Ascending aorta (tissue), 2 donors: ENCODE measurements around the gene POU2F3. TPM values are rescaled to one million over a fixed set of nuclear protein-coding genes. Genes with fewer than 3 reads are reported as not detected.

Experiments
- DNase-seq, 2 donors: peaks; one replicate each; pipeline ENCODE4 v3.0.0-alpha.2; 2019; ENCODE audit warnings: low spot score in 2 of 2
- H3K27ac ChIP-seq, 2 donors: fragments of 200-600 bp; sonication (generic); one replicate each; pipeline ENCODE4 v1.5.1; 2016 to 2017; ENCODE audit warnings: mild to moderate bottlenecking in 1 of 2
- H3K27me3 ChIP-seq: fragments of 200-600 bp; sonication (generic); one replicate; pipeline ENCODE4 v1.5.1; 2017
- H3K36me3 ChIP-seq, 2 donors: fragments of 200-600 bp; sonication (generic); one replicate each; pipeline ENCODE4 v1.5.1; 2016
- H3K4me1 ChIP-seq, 2 donors: fragments of 200-600 bp; sonication (generic); one replicate each; pipeline ENCODE4 v1.5.1; 2016 to 2017; ENCODE audit warnings: mild to moderate bottlenecking in 1 of 2
- H3K4me3 ChIP-seq, 2 donors: fragments of 200-600 bp; sonication (generic); one replicate each; pipeline ENCODE4 v1.5.1; 2016 to 2017; ENCODE audit warnings: mild to moderate bottlenecking in 1 of 2
- H3K9me3 ChIP-seq, 2 donors: fragments of 200-600 bp; sonication (generic); one replicate each; pipeline ENCODE4 v1.5.1; 2016
- intact Hi-C: fragments of 100-400 bp; cut with DNase I; formaldehyde crosslinking; loops from one replicate; pipeline ENCODE4 v1.15.1; 2023
- total RNA-seq: library from RNA; depleted of rRNA; stranded (reverse); fragments of >200 nt; gene quantifications from one replicate; pipeline ENCODE4 v1.1.0, GENCODE V29; 2016
- TF ChIP-seq, protein P1 (sequence below), 3 experiments: fragments of 200-600 bp in 2 of 3; fragments of 450-650 bp in 1 of 3; sonication (generic) in 2 of 3; IDR thresholded peaks; one replicate each; pipeline ENCODE4 v1.5.1; 2016 to 2019; ENCODE audit warnings: antibody characterized with exemption in 3 of 3, mild to moderate bottlenecking in 1 of 3, moderate library complexity in 1 of 3

The POU2F3 gene
- total RNA-seq, 1 donor from 2014 or later = not detected

GRCh38 chr11:120343429-120343828 is 103.5 kb downstream of the POU2F3 start:
- peaks cover 10 to 64% of the 10 kb centered on the region in 2 donors for H3K4me1 ChIP-seq

GRCh38 chr11:120344302-120345004 is 104.5 kb downstream of the POU2F3 start:
- no peak overlapping the region for H3K4me3 ChIP-seq
- H3K27ac ChIP-seq = no peak overlapping the region
- DNase-seq = no peak
- intact Hi-C loops = loop anchor here (5.0 kb wide), 1 partner anchor 58 kb away; no protein-coding TSS in a partner anchor
- H3K9me3 ChIP-seq = no peaks in the 10 kb centered on the region
- H3K4me1 ChIP-seq = peaks cover 10 to 62% of the 10 kb centered on the region in 2 donors
- H3K27me3 ChIP-seq = no peaks in the 10 kb centered on the region
- TF ChIP-seq, protein P1, sequence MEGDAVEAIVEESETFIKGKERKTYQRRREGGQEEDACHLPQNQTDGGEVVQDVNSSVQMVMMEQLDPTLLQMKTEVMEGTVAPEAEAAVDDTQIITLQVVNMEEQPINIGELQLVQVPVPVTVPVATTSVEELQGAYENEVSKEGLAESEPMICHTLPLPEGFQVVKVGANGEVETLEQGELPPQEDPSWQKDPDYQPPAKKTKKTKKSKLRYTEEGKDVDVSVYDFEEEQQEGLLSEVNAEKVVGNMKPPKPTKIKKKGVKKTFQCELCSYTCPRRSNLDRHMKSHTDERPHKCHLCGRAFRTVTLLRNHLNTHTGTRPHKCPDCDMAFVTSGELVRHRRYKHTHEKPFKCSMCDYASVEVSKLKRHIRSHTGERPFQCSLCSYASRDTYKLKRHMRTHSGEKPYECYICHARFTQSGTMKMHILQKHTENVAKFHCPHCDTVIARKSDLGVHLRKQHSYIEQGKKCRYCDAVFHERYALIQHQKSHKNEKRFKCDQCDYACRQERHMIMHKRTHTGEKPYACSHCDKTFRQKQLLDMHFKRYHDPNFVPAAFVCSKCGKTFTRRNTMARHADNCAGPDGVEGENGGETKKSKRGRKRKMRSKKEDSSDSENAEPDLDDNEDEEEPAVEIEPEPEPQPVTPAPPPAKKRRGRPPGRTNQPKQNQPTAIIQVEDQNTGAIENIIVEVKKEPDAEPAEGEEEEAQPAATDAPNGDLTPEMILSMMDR (IDR thresholded peaks at IDR 0.05) = no peak
- no peaks in the 10 kb centered on the region for H3K36me3 ChIP-seq

More at GRCh38 chr11:120343429-120343828, 103.5 kb downstream of the POU2F3 start:
- Histone ChIP-seq H3K36me3 (no peaks in the 10 kb centered on the region), H3K27me3 (no peaks in the 10 kb centered on the region), H3K9me3 (no peaks in the 10 kb centered on the region), H3K4me3 (no peak overlapping the region), H3K27ac (no peak overlapping the region)
- intact Hi-C loops = no loop called here
- no peak for DNase-seq
- TF ChIP-seq, protein P1 (IDR thresholded peaks at IDR 0.05) = no peak

GRCh38 chr11:120346233-120346632 is 106.3 kb downstream of the POU2F3 start:
- no peak overlapping the region for H3K4me3 ChIP-seq
- H3K9me3 ChIP-seq = no peaks in the 10 kb centered on the region
- peaks cover 7 to 58% of the 10 kb centered on the region in 2 donors for H3K4me1 ChIP-seq
- TF ChIP-seq, protein P1 (IDR thresholded peaks at IDR 0.05) = no peak
- no peaks in the 10 kb centered on the region for H3K36me3 ChIP-seq
- DNase-seq = no peak
- intact Hi-C loops = loop anchor here (5.0 kb wide), 1 partner anchor 56 kb away; no protein-coding TSS in a partner anchor
- H3K27ac ChIP-seq = no peak overlapping the region
- no peaks in the 10 kb centered on the region for H3K27me3 ChIP-seq

- peaks cover 3 to 31% of the 10 kb centered on the region in 2 donors for H3K4me1 ChIP-seq
- H3K4me3 ChIP-seq = no peak overlapping the region
- intact Hi-C loops = no loop called here
- H3K27ac ChIP-seq = no peak overlapping the region
- H3K36me3 ChIP-seq = no peaks in the 10 kb centered on the region
- no peaks in the 10 kb centered on the region for H3K27me3 ChIP-seq
- DNase-seq = no peak
- TF ChIP-seq, protein P1 (IDR thresholded peaks at IDR 0.05) = no peak
- no peaks in the 10 kb centered on the region for H3K9me3 ChIP-seq
Measured at GRCh38 chr11:120350637-120351036, 110.7 kb downstream of the POU2F3 start.

DNA sequence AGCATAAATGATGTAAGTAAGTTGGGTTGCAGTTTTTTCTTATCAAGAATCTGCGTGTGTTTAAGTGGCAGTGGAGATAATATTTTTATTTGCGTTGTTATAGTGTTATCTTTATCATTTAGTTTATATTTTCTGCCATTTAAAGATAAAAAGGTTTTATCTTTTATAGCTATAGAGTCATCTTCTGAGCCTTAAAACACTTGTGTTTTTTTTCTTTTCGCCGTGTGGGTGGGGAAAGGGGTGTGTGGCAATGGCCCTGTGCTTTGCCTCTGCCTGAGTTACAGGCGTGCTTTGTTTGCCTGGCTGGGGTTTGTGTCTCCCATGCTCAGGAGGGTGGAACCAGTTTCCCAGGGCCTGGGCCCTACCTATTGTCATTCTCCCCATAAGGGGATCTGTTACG is 112.5 kb downstream of the POU2F3 start:
- no peak overlapping the region for H3K27ac ChIP-seq
- H3K4me3 ChIP-seq = no peak overlapping the region
- H3K9me3 ChIP-seq = no peaks in the 10 kb centered on the region
- DNase-seq = no peak
- no peaks in the 10 kb centered on the region for H3K36me3 ChIP-seq
- H3K4me1 ChIP-seq = peaks cover 0 to 20% of the 10 kb centered on the region in 2 donors
- TF ChIP-seq, protein P1 (IDR thresholded peaks at IDR 0.05) = no peak
- intact Hi-C loops = no loop called here
- H3K27me3 ChIP-seq = no peaks in the 10 kb centered on the region
